Myometrial cell (primary cell): Measurements from ENCODE around the gene MSL2. TPM values are rescaled to one million over a fixed set of nuclear protein-coding genes. Genes with fewer than 3 reads are reported as not detected.

Source experiments
- total RNA-seq: library from RNA; depleted of rRNA; stranded (reverse); fragments of >200 nt; gene quantifications from 2 replicates; pipeline ENCODE4 v1.2.3, GENCODE V29; 2015

The MSL2 gene, protein sequence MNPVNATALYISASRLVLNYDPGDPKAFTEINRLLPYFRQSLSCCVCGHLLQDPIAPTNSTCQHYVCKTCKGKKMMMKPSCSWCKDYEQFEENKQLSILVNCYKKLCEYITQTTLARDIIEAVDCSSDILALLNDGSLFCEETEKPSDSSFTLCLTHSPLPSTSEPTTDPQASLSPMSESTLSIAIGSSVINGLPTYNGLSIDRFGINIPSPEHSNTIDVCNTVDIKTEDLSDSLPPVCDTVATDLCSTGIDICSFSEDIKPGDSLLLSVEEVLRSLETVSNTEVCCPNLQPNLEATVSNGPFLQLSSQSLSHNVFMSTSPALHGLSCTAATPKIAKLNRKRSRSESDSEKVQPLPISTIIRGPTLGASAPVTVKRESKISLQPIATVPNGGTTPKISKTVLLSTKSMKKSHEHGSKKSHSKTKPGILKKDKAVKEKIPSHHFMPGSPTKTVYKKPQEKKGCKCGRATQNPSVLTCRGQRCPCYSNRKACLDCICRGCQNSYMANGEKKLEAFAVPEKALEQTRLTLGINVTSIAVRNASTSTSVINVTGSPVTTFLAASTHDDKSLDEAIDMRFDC
- total RNA-seq = 6.6 and 11.7 TPM in 2 replicates

DNA sequence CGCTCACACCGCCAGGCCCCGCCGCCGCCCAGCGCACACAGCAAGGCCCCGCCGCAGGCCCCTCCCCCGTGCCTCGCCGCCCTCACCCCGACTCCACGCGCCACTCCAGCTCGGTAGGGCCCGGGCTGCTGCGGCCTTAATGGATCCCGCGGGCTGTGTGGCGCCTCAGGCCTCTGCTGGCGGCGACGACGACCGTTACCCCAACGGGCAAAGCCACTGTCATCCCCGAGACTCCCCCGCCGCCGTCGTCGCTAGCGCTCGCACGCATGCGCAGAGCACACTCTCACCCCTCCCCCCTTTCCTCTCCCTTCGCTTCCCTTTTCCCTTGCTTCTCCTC lies at the start of gene MSL2:
TSS of gene MSL2 (minus strand) at position 272 of the 337 bp plus-strand sequence. CDS start 1,222 bp downstream, outside the sequence.

Other genes starting within 250 kb of the MSL2 start
- 9.9 and 10.4 TPM in 2 replicates for gene PPP2R3A, start 230.6 kb downstream of the MSL2 start, total RNA-seq
- 66.5 and 68.9 TPM in 2 replicates for gene PCCB, start 54.0 kb upstream of the MSL2 start, total RNA-seq